GM23248 (cell line): ENCODE data around the gene UBXN1. TPM values are rescaled to one million over a fixed set of nuclear protein-coding genes. Genes with fewer than 3 reads are reported as not detected.

Experiments used
- DNase-seq: peaks from one replicate; pipeline ENCODE4 v3.0.0-alpha.2; 2015
- H2AFZ ChIP-seq: fragments of 200-600 bp; sonication (generic); 2 replicates; pipeline ENCODE4 v1.6.1; 2016; ENCODE audit warnings: antibody characterized with exemption
- H3F3A ChIP-seq: fragments of 200-600 bp; sonication (generic); 2 replicates; pipeline ENCODE4 v1.6.1; 2016; ENCODE audit warnings: mild to moderate bottlenecking, antibody characterized with exemption, mixed run types; ENCODE audit not compliant: insufficient read depth
- H3K27ac ChIP-seq: fragments of 200-600 bp; sonication (generic); 2 replicates; pipeline ENCODE4 v1.5.1; 2016; ENCODE audit warnings: mild to moderate bottlenecking
- H3K27me3 ChIP-seq: fragments of 200-600 bp; sonication (generic); replicated peaks from 2 replicates; pipeline ENCODE4 v1.6.1; 2016; ENCODE audit warnings: mild to moderate bottlenecking; ENCODE audit not compliant: insufficient read depth
- H3K36me3 ChIP-seq: fragments of 200-600 bp; sonication (generic); 2 replicates; pipeline ENCODE4 v1.6.1; 2016; ENCODE audit warnings: low read depth, mild to moderate bottlenecking
- H3K4me1 ChIP-seq: fragments of 200-600 bp; sonication (generic); 2 replicates; pipeline ENCODE4 v1.6.1; 2016; ENCODE audit warnings: mild to moderate bottlenecking; ENCODE audit not compliant: insufficient read depth
- H3K4me2 ChIP-seq: fragments of 200-600 bp; sonication (generic); one replicate; pipeline ENCODE4 v1.6.1; 2016; ENCODE audit warnings: mild to moderate bottlenecking; ENCODE audit not compliant: unreplicated experiment
- H3K4me3 ChIP-seq: fragments of 200-600 bp; sonication (generic); 2 replicates; pipeline ENCODE4 v1.5.1; 2016; ENCODE audit warnings: mild to moderate bottlenecking
- H3K79me2 ChIP-seq: fragments of 200-600 bp; sonication (generic); 2 replicates; pipeline ENCODE4 v1.6.1; 2016; ENCODE audit warnings: mild to moderate bottlenecking; ENCODE audit not compliant: insufficient read depth
- H3K9ac ChIP-seq: fragments of 200-600 bp; sonication (generic); 2 replicates; pipeline ENCODE4 v1.6.1; 2016; ENCODE audit warnings: mild to moderate bottlenecking
- H3K9me2 ChIP-seq: fragments of 200-600 bp; sonication (generic); 2 replicates; pipeline ENCODE4 v1.6.1; 2016; ENCODE audit warnings: mixed run types, mild to moderate bottlenecking, moderate library complexity; ENCODE audit not compliant: insufficient read depth
- H3K9me3 ChIP-seq: fragments of 200-600 bp; sonication (generic); one replicate; pipeline ENCODE4 v1.6.1; 2017; ENCODE audit warnings: low read depth
- H4K20me1 ChIP-seq: fragments of 200-600 bp; sonication (generic); 2 replicates; pipeline ENCODE4 v1.6.0; 2016; ENCODE audit not compliant: insufficient read depth
- EZH2 ChIP-seq: fragments of 200-600 bp; sonication (generic); IDR thresholded peaks from 2 replicates; pipeline ENCODE4 v1.6.1; 2018; ENCODE audit warnings: antibody characterized with exemption, mild to moderate bottlenecking; ENCODE audit not compliant: insufficient read depth, poor library complexity, severe bottlenecking
- EZH2phosphoT487 ChIP-seq: fragments of 200-600 bp; sonication (generic); IDR thresholded peaks from 2 replicates; pipeline ENCODE4 v1.6.1; 2018; ENCODE audit warnings: antibody characterized with exemption, moderate library complexity, mild to moderate bottlenecking, low read depth; ENCODE audit not compliant: insufficient read depth
- WGBS, 2 experiments: methylation state at CpG; one replicate each; pipeline ENCODE4 v1.1.6; 2015 to 2017; ENCODE audit warnings: low lambda C conversion rate in 2 of 2, low coverage in 1 of 2; ENCODE audit errors: missing lambda C conversion rate in 2 of 2; 5-methylcytosine and 5-hydroxymethylcytosine counted together
- in situ Hi-C: fragments of 300-500 bp; cut with MboI; formaldehyde crosslinking; loops from 2 replicates; pipeline ENCODE4 v1.15.0; 2020
- polyA plus RNA-seq: library from polyadenylated mRNA; unstranded; fragments of >200 nt; fragmentation: Nextera tagmentation; extraction: Ambion mirVana; gene quantifications from 2 replicates; pipeline ENCODE4 v1.2.1, GENCODE V29; 2016
- total RNA-seq: library from RNA; depleted of rRNA; stranded (reverse); fragments of >200 nt; shearing (Covaris generic); gene quantifications from 2 replicates; pipeline ENCODE4 v1.2.3, GENCODE V29; 2014

UBXN1 gene
- total and polyA plus RNA-seq, 2 experiments from 2014 or later = 85.3 to 135 TPM

DNA sequence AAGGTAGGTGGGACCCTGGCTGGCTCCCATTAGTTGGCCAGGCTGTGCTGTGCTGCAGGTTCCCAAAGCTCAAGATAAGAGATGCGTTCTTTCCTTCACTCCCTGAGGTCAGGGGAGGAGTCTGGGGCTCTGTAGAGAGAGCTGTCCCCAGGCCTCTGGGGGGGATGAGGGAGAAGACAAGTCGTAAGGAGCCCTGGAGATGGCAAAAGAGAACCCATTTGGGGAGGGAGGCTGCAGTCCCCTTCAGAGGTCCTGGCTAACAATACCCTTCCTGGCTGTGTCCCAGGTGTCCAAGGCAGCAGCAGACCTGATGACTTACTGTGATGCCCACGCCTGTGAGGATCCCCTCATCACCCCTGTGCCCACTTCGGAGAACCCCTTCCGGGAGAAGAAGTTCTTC is 29.5 kb upstream of the UBXN1 start:
- H3K4me2 ChIP-seq = peak overlapping the region; percentile 96
- TF ChIP-seq EZH2phosphoT487 = no peak
- TF ChIP-seq EZH2 = no peak
- in situ Hi-C loops = no loop called here
- no peaks in the 10 kb centered on the region for H3K9me3 ChIP-seq
- peaks cover 47% of the 10 kb centered on the region for H3F3A ChIP-seq
- no peaks in the 10 kb centered on the region for H3K27me3 ChIP-seq
- H3K27ac ChIP-seq = no peak overlapping the region
- H4K20me1 ChIP-seq = no peaks in the 10 kb centered on the region
- WGBS, 2 experiments = 70 to 73% methylated on average over 5 of the region's 5 CpGs
- no peak overlapping the region for H2AFZ ChIP-seq
- H3K79me2 ChIP-seq = peaks cover 26% of the 10 kb centered on the region
- H3K9me2 ChIP-seq = no peaks in the 10 kb centered on the region
- H3K9ac ChIP-seq = peak overlapping the region; percentile 90
- DNase-seq = no peak
- peaks cover 21% of the 10 kb centered on the region for H3K4me1 ChIP-seq
- peak overlapping the region; percentile 85 for H3K4me3 ChIP-seq
- H3K36me3 ChIP-seq = peaks cover 23% of the 10 kb centered on the region; the same call in 1 of the 2 replicates

DNA sequence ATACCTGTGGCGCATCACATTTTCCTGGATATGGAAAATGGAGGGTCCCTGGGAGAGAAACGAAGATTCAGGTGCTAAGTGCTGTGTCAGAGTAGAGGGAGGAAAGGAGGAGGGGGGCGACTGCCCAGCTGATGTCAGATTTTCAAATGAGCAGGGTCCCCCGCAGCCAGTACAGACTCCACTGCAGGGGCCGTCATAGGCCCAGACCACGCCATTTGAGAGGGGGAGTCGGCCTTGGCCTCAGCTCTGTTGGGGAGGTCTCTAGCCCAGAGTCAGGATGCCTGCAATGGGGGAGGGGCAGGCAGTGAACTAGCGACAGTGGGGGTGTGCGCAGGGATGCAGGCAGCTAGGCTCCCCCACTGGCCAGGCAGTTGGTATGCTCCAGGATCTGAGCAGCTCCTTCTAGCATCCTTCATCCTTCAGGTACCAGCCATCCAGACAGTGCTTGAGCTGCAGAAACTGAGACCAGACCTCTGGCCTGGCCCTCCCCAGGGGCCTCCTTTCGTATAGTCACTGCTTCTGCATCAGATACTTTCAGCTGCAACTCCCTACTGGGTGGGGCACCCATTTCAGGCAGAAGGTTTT is 28.5 kb upstream of the UBXN1 start, which contains the start of the genes BSCL2 and GNG3:
TSS of gene BSCL2 (minus strand) at position 148 of the 585 bp plus-strand sequence. CDS start 229 bp downstream, outside the sequence.
TSS of gene GNG3 (plus strand) at position 400 of the 585 bp plus-strand sequence. CDS start 620 bp downstream, outside the sequence.
- H3K4me3 ChIP-seq = peak within 1 kb of the TSS; percentile 74
- H3K4me1 ChIP-seq = peaks cover 21% of the 10 kb centered on the region
- no peaks in the 10 kb centered on the region for H3K27me3 ChIP-seq
- H3K4me2 ChIP-seq = peak within 1 kb of the TSS; percentile 96
- H3K36me3 ChIP-seq = peaks cover 15% of the 10 kb centered on the region; the same call in 1 of the 2 replicates
- H3K27ac ChIP-seq = peak within 1 kb of the TSS; percentile 44
- DNase-seq = no peak
- peaks cover 28% of the 10 kb centered on the region; the same call in 1 of the 2 replicates for H3K79me2 ChIP-seq
- WGBS, 2 experiments = 83 to 84% methylated on average over 8 to 10 of the region's 10 CpGs
- H4K20me1 ChIP-seq = no peaks in the 10 kb centered on the region
- peak within 1 kb of the TSS; percentile 90 for H3K9ac ChIP-seq
- H3K9me2 ChIP-seq = no peaks in the 10 kb centered on the region
- no peak for TF ChIP-seq EZH2phosphoT487
- no peak for TF ChIP-seq EZH2
- H3K9me3 ChIP-seq = no peaks in the 10 kb centered on the region
- in situ Hi-C loops = no loop called here
- peak within 1 kb of the TSS; percentile 77; the same call in 1 of the 2 replicates for H2AFZ ChIP-seq
- H3F3A ChIP-seq = peaks cover 37% of the 10 kb centered on the region

DNA sequence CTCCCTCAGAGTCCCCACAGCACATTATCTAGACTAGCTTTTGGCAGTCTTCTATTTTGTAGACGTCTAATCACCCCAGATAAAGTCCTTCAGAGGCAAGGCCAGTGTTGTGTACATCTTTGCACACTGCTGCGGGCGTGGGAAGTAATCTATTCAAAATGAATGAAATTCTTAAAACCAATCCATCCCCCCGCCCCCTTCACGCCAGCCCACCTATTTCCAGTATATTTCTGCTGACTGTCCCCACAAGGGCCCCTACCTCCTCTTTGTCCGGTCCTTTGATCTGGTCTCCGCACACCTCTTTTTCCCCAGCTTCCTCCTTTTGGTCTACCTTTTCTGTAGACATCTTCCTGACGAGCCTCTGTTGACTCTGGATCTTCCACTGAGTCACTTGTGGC is 28.0 kb upstream of the UBXN1 start:
- in situ Hi-C loops = no loop called here
- 87 to 89% methylated on average over 8 of the region's 8 CpGs for WGBS, 2 experiments
- H3K27ac ChIP-seq = peak overlapping the region; percentile 44
- H3K9me3 ChIP-seq = no peaks in the 10 kb centered on the region
- H3K9me2 ChIP-seq = no peaks in the 10 kb centered on the region
- H3K79me2 ChIP-seq = peaks cover 28% of the 10 kb centered on the region; the same call in 1 of the 2 replicates
- no peaks in the 10 kb centered on the region for H3K27me3 ChIP-seq
- H3F3A ChIP-seq = peaks cover 34% of the 10 kb centered on the region
- H3K4me2 ChIP-seq = no peak overlapping the region
- H4K20me1 ChIP-seq = no peaks in the 10 kb centered on the region
- peak overlapping the region; percentile 45 for H3K9ac ChIP-seq
- peaks cover 21% of the 10 kb centered on the region for H3K4me1 ChIP-seq
- no peak for DNase-seq
- TF ChIP-seq EZH2 (no peak), EZH2phosphoT487 (no peak)
- peak overlapping the region; percentile 77; the same call in 1 of the 2 replicates for H2AFZ ChIP-seq
- H3K4me3 ChIP-seq = peak overlapping the region; percentile 74; the same call in 1 of the 2 replicates
- peaks cover 12% of the 10 kb centered on the region; the same call in 1 of the 2 replicates for H3K36me3 ChIP-seq

DNA sequence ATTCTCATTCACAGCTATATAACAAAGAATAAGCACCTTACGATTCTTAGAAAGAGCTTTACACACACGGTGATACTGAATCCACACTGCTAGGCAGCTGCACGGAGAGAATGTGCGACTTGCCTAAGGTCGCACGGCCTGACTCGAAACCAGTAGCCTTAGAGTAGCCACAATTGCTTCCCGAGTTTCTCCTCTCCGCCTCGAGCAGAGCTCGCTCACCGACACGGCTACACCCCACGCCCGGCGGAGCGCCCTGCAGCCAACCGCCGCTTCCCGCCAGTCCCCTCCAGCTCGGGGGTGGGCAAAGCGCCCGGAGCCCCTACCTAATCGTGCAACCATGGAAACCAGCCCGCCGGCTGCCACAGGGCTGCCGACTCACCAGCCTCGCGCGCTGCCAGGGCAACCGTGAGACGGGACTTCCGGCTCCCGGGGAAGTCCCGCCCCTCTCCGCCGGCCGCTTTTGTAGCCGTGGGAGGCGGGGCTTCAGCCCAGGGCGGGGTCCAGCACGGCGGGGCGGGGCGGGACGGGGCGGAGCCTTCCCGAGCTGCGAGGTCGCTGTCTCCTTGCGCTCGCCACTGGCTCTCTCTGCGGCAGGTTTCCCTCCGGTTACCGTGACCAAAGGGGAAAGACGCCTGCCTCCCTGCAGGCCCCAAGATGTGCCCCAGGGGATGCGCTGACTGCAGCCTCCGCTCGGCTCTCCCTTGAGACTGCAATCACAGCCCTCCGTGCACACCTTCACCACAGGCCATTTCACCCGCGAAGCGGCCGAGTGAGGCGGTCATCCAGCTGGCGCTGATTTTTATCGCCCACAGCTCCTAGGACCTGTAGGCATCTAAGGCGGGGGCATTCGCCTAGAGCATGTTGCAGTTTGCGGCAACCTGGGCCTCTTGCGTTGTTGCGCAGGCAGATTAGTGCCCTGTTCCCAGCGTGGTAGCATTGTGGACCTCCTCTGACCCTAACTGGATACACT is 27.3 kb upstream of the UBXN1 start:
- peaks cover 12% of the 10 kb centered on the region; the same call in 1 of the 2 replicates for H3K36me3 ChIP-seq

More for the DNA sequence above, 27.3 kb upstream of the UBXN1 start:
- H3F3A ChIP-seq = peaks cover 28% of the 10 kb centered on the region
- H3K9ac ChIP-seq = peak overlapping the region; percentile 89
- peak overlapping the region; percentile 74 for H3K4me3 ChIP-seq
- peak overlapping the region; percentile 77 for H2AFZ ChIP-seq
- no peaks in the 10 kb centered on the region for H3K9me2 ChIP-seq
- peak overlapping the region; percentile 87 for H3K27ac ChIP-seq
- H3K9me3 ChIP-seq = no peaks in the 10 kb centered on the region
- TF ChIP-seq EZH2phosphoT487 = no peak
- no peak for TF ChIP-seq EZH2
- DNase-seq = peak; percentile 99
- in situ Hi-C loops = no loop called here
- H3K27me3 ChIP-seq = no peaks in the 10 kb centered on the region
- H3K79me2 ChIP-seq = peaks cover 28% of the 10 kb centered on the region; the same call in 1 of the 2 replicates
- 10 to 11% methylated on average over 57 to 58 of the region's 73 CpGs for WGBS, 2 experiments
- H3K4me1 ChIP-seq = peaks cover 21% of the 10 kb centered on the region
- peak overlapping the region; percentile 95 for H3K4me2 ChIP-seq
- H4K20me1 ChIP-seq = no peaks in the 10 kb centered on the region
